ENCODE results near the gene EWSR1.
A peak's percentile ranks its signal among the peaks of the same experiment; 100 is the strongest.

Gene EWSR1

DNA sequence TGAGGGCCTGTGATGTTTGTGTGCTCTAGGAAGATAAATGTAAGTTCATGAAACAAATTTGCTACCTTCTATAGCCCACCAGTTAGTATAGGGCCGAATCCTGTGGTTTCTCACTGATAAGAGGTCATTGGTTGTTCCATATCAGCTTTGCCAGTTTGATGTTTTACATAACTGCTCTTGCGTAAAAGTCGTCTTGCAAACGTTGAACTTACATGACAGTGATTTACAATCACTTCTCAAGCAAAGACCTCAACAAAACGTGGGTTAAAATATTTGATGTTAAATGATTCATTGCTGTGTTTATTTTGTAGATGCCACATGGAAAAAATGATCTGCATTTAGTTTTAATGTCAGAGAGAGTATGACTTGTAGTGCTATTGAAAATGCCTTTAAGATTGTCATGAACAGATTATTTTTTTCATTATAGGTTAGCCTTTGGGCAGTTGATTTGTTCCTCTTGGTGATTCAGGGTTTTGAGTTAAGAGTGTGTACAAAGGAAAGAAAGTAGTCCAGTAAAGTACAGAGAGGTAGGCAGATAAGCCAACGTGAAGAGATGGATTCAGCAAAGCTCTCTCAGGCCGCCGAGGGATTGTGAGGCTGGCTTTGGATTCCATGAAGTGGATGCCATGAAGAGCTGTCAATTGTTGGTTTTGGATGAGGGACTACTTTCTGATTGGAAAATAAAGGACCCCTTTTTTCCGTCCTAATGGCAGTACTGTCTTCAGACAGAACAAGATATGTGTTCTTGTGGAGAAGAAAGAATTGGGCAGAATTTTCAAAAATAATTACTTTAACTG is 2.6 kb downstream of the EWSR1 start:
- H3K9me3 ChIP-seq (ENCODE audit: control insufficient read depth, insufficient read depth, low read depth, low read length) = no peaks in the 10 kb centered on the region
- H3K36me3 ChIP-seq (ENCODE audit: control insufficient read depth in 2 of 2, insufficient read depth in 1 of 2, low read length in 2 of 2) = peaks cover 34 to 82% of the 10 kb centered on the region in 2 experiments
- H3K27ac ChIP-seq (ENCODE audit: extremely low read depth, low read depth, low read length) = peak overlapping the region; percentile 99; the same call in 1 of the 2 replicates
- H3K4me3 ChIP-seq (ENCODE audit: low read depth, low read length) = peak overlapping the region; percentile 75
- H3K4me1 ChIP-seq (ENCODE audit: control insufficient read depth, insufficient read depth, low read length) = peaks cover 7% of the 10 kb centered on the region
- ChIA-PET POLR2A (interaction anchor here (0.7 to 1.3 kb wide), 4 partner anchors 9 to 40 kb away, joined by 3 to 6 read pairs (median 4); partner anchors contain the start of gene GAS2L1), CTCF (interaction anchor here (0.6 to 0.7 kb wide), 2 partner anchors 33 to 41 kb away, joined by 3 read pairs; no protein-coding TSS in a partner anchor)
- TF ChIP-seq SALL2 (tag by site-specific recombination; IDR thresholded peaks at IDR 0.05; ENCODE audit: borderline replicate concordance) (no peak), TCF7L2 (IDR thresholded peaks at IDR 0.05; ENCODE audit: borderline replicate concordance, low read depth, low read length) (peak; percentile 40; the same call in 1 of the 2 replicates), ZNF239 (tag by site-specific recombination; IDR thresholded peaks at IDR 0.05) (no peak), ZNF629 (tag by site-specific recombination; IDR thresholded peaks at IDR 0.05) (peak; percentile 32; the same call in 1 of the 2 replicates), FEZF1 (tag by site-specific recombination; IDR thresholded peaks at IDR 0.05) (peak; percentile 47; the same call in 1 of the 2 replicates), ZNF366 (tag by site-specific recombination; conservative IDR thresholded peaks at IDR 0.05) (0 out of 2 replicates have a peak, but pooled peaks have one; percentile 16), ZNF24 (tag by site-specific recombination; IDR thresholded peaks at IDR 0.05) (no peak), SP7 (tag by site-specific recombination; IDR thresholded peaks at IDR 0.05) (peak; percentile 30; the same call in 1 of the 2 replicates), ZFP3 (tag by site-specific recombination; IDR thresholded peaks at IDR 0.05; ENCODE audit: low read depth) (no peak), ZEB2 (tag by site-specific recombination; IDR thresholded peaks at IDR 0.05) (peak; percentile 32; the same call in 1 of the 2 replicates), KLF16 (tag by site-specific recombination; IDR thresholded peaks at IDR 0.05) (no peak), TRIM28 (IDR thresholded peaks at IDR 0.05; ENCODE audit: borderline replicate concordance, low read length) (0 out of 2 replicates have a peak, but pooled peaks have one; percentile 41), PRDM6 (tag by site-specific recombination; IDR thresholded peaks at IDR 0.05) (peak; percentile 83), ZNF600 (tag by site-specific recombination; IDR thresholded peaks at IDR 0.05) (0 out of 2 replicates have a peak, but pooled peaks have one; percentile 15), ZNF660 (tag by site-specific recombination; IDR thresholded peaks at IDR 0.05) (peak; percentile 21; the same call in 1 of the 2 replicates)
- TF ChIP-seq, protein P1, sequence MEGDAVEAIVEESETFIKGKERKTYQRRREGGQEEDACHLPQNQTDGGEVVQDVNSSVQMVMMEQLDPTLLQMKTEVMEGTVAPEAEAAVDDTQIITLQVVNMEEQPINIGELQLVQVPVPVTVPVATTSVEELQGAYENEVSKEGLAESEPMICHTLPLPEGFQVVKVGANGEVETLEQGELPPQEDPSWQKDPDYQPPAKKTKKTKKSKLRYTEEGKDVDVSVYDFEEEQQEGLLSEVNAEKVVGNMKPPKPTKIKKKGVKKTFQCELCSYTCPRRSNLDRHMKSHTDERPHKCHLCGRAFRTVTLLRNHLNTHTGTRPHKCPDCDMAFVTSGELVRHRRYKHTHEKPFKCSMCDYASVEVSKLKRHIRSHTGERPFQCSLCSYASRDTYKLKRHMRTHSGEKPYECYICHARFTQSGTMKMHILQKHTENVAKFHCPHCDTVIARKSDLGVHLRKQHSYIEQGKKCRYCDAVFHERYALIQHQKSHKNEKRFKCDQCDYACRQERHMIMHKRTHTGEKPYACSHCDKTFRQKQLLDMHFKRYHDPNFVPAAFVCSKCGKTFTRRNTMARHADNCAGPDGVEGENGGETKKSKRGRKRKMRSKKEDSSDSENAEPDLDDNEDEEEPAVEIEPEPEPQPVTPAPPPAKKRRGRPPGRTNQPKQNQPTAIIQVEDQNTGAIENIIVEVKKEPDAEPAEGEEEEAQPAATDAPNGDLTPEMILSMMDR (tag by site-specific recombination; IDR thresholded peaks at IDR 0.05) = no peak

DNA sequence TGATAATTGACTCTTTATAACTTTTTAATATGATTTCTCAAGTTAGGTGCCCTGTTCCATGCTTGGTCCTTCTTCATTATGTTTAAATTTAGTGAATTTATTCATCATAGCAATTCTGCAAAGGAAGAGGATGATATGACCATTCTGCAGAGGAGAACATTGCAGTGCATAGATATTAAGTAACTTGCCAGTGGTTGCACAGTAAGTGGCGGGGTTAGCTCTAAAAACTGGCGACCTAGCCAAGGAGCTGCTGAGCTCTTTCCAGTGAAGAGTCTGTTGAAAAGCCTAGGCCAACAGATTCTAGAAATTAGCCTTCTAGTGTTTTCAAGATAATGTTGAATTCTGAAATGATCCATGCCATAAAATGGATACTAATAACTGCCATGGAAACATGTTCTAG is 4.6 kb downstream of the EWSR1 start:
- ChIA-PET POLR2A (no interaction called here), CTCF (no interaction called here)
- H3K4me1 ChIP-seq (ENCODE audit: control insufficient read depth, insufficient read depth, low read length) = peaks cover 7% of the 10 kb centered on the region
- H3K27ac ChIP-seq (ENCODE audit: extremely low read depth, low read depth, low read length) = no peak overlapping the region
- no peaks in the 10 kb centered on the region for H3K9me3 ChIP-seq (ENCODE audit: control insufficient read depth, insufficient read depth, low read depth, low read length)
- no peak overlapping the region for H3K4me3 ChIP-seq (ENCODE audit: low read depth, low read length)
- no peak for TF ChIP-seq BCL11B (tag by site-specific recombination; IDR thresholded peaks at IDR 0.05; ENCODE audit: low read depth)
- no peak for TF ChIP-seq OVOL3 (tag by site-specific recombination; IDR thresholded peaks at IDR 0.05)
- TF ChIP-seq ZNF174 (tag by site-specific recombination; IDR thresholded peaks at IDR 0.05) = no peak
- TF ChIP-seq ZNF311 (tag by site-specific recombination; IDR thresholded peaks at IDR 0.05; ENCODE audit: borderline replicate concordance) = no peak
- TF ChIP-seq ZNF169 (tag by site-specific recombination; IDR thresholded peaks at IDR 0.05) = no peak
- TF ChIP-seq, protein P2, sequence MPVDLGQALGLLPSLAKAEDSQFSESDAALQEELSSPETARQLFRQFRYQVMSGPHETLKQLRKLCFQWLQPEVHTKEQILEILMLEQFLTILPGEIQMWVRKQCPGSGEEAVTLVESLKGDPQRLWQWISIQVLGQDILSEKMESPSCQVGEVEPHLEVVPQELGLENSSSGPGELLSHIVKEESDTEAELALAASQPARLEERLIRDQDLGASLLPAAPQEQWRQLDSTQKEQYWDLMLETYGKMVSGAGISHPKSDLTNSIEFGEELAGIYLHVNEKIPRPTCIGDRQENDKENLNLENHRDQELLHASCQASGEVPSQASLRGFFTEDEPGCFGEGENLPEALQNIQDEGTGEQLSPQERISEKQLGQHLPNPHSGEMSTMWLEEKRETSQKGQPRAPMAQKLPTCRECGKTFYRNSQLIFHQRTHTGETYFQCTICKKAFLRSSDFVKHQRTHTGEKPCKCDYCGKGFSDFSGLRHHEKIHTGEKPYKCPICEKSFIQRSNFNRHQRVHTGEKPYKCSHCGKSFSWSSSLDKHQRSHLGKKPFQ (tag by site-specific recombination; IDR thresholded peaks at IDR 0.05) = no peak
- no peak for TF ChIP-seq ZXDB (tag by site-specific recombination; IDR thresholded peaks at IDR 0.05)
- TF ChIP-seq ZNF530 (tag by site-specific recombination; IDR thresholded peaks at IDR 0.05; ENCODE audit: low read depth) = no peak
- no peak for TF ChIP-seq ZNF23 (tag by site-specific recombination; IDR thresholded peaks at IDR 0.05; ENCODE audit: borderline replicate concordance)
- TF ChIP-seq, protein P3, sequence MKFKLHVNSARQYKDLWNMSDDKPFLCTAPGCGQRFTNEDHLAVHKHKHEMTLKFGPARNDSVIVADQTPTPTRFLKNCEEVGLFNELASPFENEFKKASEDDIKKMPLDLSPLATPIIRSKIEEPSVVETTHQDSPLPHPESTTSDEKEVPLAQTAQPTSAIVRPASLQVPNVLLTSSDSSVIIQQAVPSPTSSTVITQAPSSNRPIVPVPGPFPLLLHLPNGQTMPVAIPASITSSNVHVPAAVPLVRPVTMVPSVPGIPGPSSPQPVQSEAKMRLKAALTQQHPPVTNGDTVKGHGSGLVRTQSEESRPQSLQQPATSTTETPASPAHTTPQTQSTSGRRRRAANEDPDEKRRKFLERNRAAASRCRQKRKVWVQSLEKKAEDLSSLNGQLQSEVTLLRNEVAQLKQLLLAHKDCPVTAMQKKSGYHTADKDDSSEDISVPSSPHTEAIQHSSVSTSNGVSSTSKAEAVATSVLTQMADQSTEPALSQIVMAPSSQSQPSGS (tag by site-specific recombination; IDR thresholded peaks at IDR 0.05; ENCODE audit: low read depth) = no peak
- TF ChIP-seq, protein P4, sequence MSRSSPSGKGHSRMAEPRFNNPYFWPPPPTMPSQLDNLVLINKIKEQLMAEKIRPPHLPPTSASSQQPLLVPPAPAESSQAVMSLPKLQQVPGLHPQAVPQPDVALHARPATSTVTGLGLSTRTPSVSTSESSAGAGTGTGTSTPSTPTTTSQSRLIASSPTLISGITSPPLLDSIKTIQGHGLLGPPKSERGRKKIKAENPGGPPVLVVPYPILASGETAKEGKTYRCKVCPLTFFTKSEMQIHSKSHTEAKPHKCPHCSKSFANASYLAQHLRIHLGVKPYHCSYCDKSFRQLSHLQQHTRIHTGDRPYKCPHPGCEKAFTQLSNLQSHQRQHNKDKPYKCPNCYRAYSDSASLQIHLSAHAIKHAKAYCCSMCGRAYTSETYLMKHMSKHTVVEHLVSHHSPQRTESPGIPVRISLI (tag by site-specific recombination; IDR thresholded peaks at IDR 0.05) = no peak
- no peak for TF ChIP-seq ZIC2 (tag by site-specific recombination; IDR thresholded peaks at IDR 0.05)
- H3K36me3 ChIP-seq (ENCODE audit: control insufficient read depth in 2 of 2, insufficient read depth in 1 of 2, low read length in 2 of 2) = peaks cover 49 to 89% of the 10 kb centered on the region in 2 experiments

Measured in HEK293 (cell line).